ENCODE results near the gene KIAA1671. TPM values are rescaled to one million over a fixed set of nuclear protein-coding genes. Genes with fewer than 3 reads are reported as not detected.

The KIAA1671 gene
- total and polyA plus RNA-seq, 2 of the 4 experiments (the other 2 are of a cell fraction) = 0.02 TPM; not detected in 1

GRCh38 chr22:25048659-25049647, 96.4 kb downstream of the KIAA1671 start:
- Histone ChIP-seq H4K91ac (ENCODE audit: insufficient read depth, low read depth, low read length) (no peak overlapping the region), H3K14ac (replicated peaks; ENCODE audit: low read depth, low read length) (no peak overlapping the region), H2AFZ (replicated peaks; ENCODE audit: low read length, poor library complexity) (no peak overlapping the region), H2AK5ac (ENCODE audit: low read depth, low read length) (no peak overlapping the region), H3K4ac (ENCODE audit: low read depth, low read length) (no peak overlapping the region), H3K9me3 (ENCODE audit: control insufficient read depth, insufficient read depth, low read length) (no peaks in the 10 kb centered on the region), H3K4me3 (ENCODE audit: insufficient read depth, low read depth, low read length) (no peak overlapping the region), H4K20me1 (ENCODE audit: insufficient read depth, low read length) (no peaks in the 10 kb centered on the region), H3K18ac (ENCODE audit: low read depth, low read length) (no peak overlapping the region), H2BK5ac (ENCODE audit: low read depth, low read length, poor library complexity, severe bottlenecking) (no peak overlapping the region), H3K27ac (ENCODE audit: insufficient read depth, low read length) (no peak overlapping the region), H3K27me3 (ENCODE audit: control insufficient read depth, insufficient read depth, low read length) (no peaks in the 10 kb centered on the region), H3K4me1 (ENCODE audit: control insufficient read depth, insufficient read depth, low read length) (no peaks in the 10 kb centered on the region), H4K5ac (ENCODE audit: low read depth, low read length) (no peak overlapping the region), H4K8ac (ENCODE audit: low read depth in 2 of 2, low read length in 2 of 2) (no peak overlapping the region), H2BK20ac (ENCODE audit: low read depth, low read length) (no peak overlapping the region), H3K23ac (ENCODE audit: low read depth, low read length) (no peak overlapping the region), H2AK9ac (replicated peaks; ENCODE audit: low read depth, low read length, poor library complexity) (no peak overlapping the region), H3K79me1 (ENCODE audit: low read depth in 1 of 2, low read length in 2 of 2) (no peaks in the 10 kb centered on the region), H3K9ac (ENCODE audit: low read depth, low read length) (no peak overlapping the region), H3K56ac (ENCODE audit: extremely low read depth, insufficient read depth, low read length) (no peak overlapping the region), H2BK15ac (ENCODE audit: low read depth, low read length) (no peak overlapping the region), H3K4me2 (ENCODE audit: low read depth, low read length) (no peak overlapping the region), H3K9me1 (ENCODE audit: insufficient read depth, low read length) (no peaks in the 10 kb centered on the region), H2BK120ac (ENCODE audit: low read depth, low read length) (no peak overlapping the region), H3K36me3 (ENCODE audit: control insufficient read depth, insufficient read depth, low read length) (no peaks in the 10 kb centered on the region)
- ATAC-seq (ENCODE audit: low read depth) = peak; percentile 91
- intact Hi-C loops (cut with micrococcal nuclease) = loop anchor here (1.0 kb wide), 3 partner anchors 97 to 280 kb away; partner anchors contain the start of gene KIAA1671
- POLR2A ChIA-PET (ENCODE audit: unreplicated experiment) = no interaction called here
- no TSS peak for BruUV-seq (replicated peaks)
- DNase-seq = peak; percentile 23
- in situ Hi-C loops (cut with MboI; ENCODE audit: low sequenced_read_pairs) = loop anchor here (10.0 kb wide), 2 partner anchors 104 to 274 kb away; partner anchors contain the start of genes LHFPL7 and PIWIL3
- CTCF ChIA-PET = interaction anchor here (0.6 to 1.5 kb wide), 7 partner anchors 9 to 279 kb away, joined by 3 to 6 read pairs (median 3); no protein-coding TSS in a partner anchor
- TF ChIP-seq POLR2A (IDR thresholded peaks at IDR 0.05; ENCODE audit: low read depth, low read length) (no peak), RAD21 (IDR thresholded peaks at IDR 0.05; ENCODE audit: low read length) (peak; percentile 74), MXI1 (IDR thresholded peaks at IDR 0.05; ENCODE audit: borderline replicate concordance, low read depth, low read length) (no peak), RCOR1 (IDR thresholded peaks at IDR 0.05; ENCODE audit: insufficient replicate concordance, low read length) (no peak), CEBPB (IDR thresholded peaks at IDR 0.05; ENCODE audit: low read depth, low read length) (no peak), CTCF (conservative IDR thresholded peaks at IDR 0.05; ENCODE audit: low read depth, low read length) (peak; percentile 68), FOS (IDR thresholded peaks at IDR 0.05; ENCODE audit: low read depth, low read length) (no peak), SMC3 (IDR thresholded peaks at IDR 0.05; ENCODE audit: low read depth, low read length) (peak; percentile 67), MAFK (IDR thresholded peaks at IDR 0.05; ENCODE audit: low read depth, low read length) (no peak)
- TF ChIP-seq, protein P1, sequence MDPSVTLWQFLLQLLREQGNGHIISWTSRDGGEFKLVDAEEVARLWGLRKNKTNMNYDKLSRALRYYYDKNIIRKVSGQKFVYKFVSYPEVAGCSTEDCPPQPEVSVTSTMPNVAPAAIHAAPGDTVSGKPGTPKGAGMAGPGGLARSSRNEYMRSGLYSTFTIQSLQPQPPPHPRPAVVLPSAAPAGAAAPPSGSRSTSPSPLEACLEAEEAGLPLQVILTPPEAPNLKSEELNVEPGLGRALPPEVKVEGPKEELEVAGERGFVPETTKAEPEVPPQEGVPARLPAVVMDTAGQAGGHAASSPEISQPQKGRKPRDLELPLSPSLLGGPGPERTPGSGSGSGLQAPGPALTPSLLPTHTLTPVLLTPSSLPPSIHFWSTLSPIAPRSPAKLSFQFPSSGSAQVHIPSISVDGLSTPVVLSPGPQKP (IDR thresholded peaks at IDR 0.05; ENCODE audit: borderline replicate concordance, low read depth, low read length) = no peak
- TF ChIP-seq, protein P2, sequence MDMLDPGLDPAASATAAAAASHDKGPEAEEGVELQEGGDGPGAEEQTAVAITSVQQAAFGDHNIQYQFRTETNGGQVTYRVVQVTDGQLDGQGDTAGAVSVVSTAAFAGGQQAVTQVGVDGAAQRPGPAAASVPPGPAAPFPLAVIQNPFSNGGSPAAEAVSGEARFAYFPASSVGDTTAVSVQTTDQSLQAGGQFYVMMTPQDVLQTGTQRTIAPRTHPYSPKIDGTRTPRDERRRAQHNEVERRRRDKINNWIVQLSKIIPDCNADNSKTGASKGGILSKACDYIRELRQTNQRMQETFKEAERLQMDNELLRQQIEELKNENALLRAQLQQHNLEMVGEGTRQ (IDR thresholded peaks at IDR 0.05; ENCODE audit: low read depth, low read length) = no peak
- dilution Hi-C loops (cut with HindIII; ENCODE audit: low sequenced_read_pairs, unreplicated experiment) = no loop called here
- 40% methylated on average over 1 of the region's 9 CpGs; no CpG with 5 or more reads in 1 of the 2 experiments for WGBS, 2 experiments (ENCODE audit: extremely low coverage in 2 of 2, insufficient read length in 1 of 2)
